ENCODE results near the gene ANKRD33B. TPM values are rescaled to one million over a fixed set of nuclear protein-coding genes. Genes with fewer than 3 reads are reported as not detected.

ANKRD33B gene
- total and polyA plus RNA-seq, 9 of the 15 experiments (the other 6 are each of a cell fraction or from before 2014, with no cell fraction given), result 0.10 to 1.7 (median 0.40) TPM

DNA sequence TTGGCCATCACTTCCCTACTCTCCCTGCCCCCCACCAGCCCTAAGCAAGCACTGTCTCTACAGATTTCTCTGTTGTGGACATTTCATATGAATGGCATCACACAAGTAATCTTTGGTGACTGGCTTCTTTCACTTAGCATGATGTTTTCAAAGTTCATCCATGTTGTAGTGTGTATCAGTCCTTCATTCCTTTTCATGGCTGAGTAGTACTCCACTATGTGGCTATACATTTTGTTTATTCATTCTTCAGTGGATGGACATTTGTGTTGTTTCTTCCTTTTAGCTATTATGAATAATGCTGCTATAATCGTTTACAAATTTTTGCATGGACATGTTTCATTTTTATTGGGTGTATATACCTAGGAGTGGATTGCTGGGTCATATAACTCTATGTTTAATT, 113.1 kb downstream of the ANKRD33B start (continued):
- TF ChIP-seq, protein P1, sequence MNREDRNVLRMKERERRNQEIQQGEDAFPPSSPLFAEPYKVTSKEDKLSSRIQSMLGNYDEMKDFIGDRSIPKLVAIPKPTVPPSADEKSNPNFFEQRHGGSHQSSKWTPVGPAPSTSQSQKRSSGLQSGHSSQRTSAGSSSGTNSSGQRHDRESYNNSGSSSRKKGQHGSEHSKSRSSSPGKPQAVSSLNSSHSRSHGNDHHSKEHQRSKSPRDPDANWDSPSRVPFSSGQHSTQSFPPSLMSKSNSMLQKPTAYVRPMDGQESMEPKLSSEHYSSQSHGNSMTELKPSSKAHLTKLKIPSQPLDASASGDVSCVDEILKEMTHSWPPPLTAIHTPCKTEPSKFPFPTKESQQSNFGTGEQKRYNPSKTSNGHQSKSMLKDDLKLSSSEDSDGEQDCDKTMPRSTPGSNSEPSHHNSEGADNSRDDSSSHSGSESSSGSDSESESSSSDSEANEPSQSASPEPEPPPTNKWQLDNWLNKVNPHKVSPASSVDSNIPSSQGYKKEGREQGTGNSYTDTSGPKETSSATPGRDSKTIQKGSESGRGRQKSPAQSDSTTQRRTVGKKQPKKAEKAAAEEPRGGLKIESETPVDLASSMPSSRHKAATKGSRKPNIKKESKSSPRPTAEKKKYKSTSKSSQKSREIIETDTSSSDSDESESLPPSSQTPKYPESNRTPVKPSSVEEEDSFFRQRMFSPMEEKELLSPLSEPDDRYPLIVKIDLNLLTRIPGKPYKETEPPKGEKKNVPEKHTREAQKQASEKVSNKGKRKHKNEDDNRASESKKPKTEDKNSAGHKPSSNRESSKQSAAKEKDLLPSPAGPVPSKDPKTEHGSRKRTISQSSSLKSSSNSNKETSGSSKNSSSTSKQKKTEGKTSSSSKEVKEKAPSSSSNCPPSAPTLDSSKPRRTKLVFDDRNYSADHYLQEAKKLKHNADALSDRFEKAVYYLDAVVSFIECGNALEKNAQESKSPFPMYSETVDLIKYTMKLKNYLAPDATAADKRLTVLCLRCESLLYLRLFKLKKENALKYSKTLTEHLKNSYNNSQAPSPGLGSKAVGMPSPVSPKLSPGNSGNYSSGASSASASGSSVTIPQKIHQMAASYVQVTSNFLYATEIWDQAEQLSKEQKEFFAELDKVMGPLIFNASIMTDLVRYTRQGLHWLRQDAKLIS (CRISPR knock-in tag; IDR thresholded peaks at IDR 0.05), result no peak
- TF ChIP-seq RBM25 (IDR thresholded peaks at IDR 0.05; ENCODE audit: low read depth, low read length, severe bottlenecking), result peak; percentile 83
- TF ChIP-seq ZNF24 (IDR thresholded peaks at IDR 0.05), result peak; percentile 83
- TF ChIP-seq RBM17 (IDR thresholded peaks at IDR 0.05; ENCODE audit: borderline replicate concordance, low read depth, low read length), result no peak
- peak; percentile 99 for TF ChIP-seq ZNF146 (CRISPR knock-in tag; IDR thresholded peaks at IDR 0.05; ENCODE audit: unreplicated experiment)
- 0 out of 2 replicates have a peak, but pooled peaks have one; percentile 32 for TF ChIP-seq MYNN (IDR thresholded peaks at IDR 0.05)
- no peak for TF ChIP-seq MYNN (CRISPR knock-in tag; IDR thresholded peaks at IDR 0.05)
- TF ChIP-seq ZNF197 (CRISPR knock-in tag; IDR thresholded peaks at IDR 0.05; ENCODE audit: low read depth), result no peak
- 0 out of 4 replicates have a peak, but pooled peaks of 1 of the 2 experiments have one; percentile 21 for TF ChIP-seq RCOR1 (IDR thresholded peaks at IDR 0.05; ENCODE audit: borderline replicate concordance in 1 of 2, low read depth in 2 of 2, low read length in 2 of 2)
- no peak for TF ChIP-seq CREB1 (IDR thresholded peaks at IDR 0.05)
- TF ChIP-seq CREB1 (CRISPR knock-in tag; IDR thresholded peaks at IDR 0.05), result no peak
- peak; percentile 40; the same call in 1 of the 2 replicates for TF ChIP-seq HOXB6 (CRISPR knock-in tag; IDR thresholded peaks at IDR 0.05; ENCODE audit: borderline replicate concordance)
- TF ChIP-seq SIN3B (IDR thresholded peaks at IDR 0.05; ENCODE audit: low read depth), result no peak
- TF ChIP-seq PYGO2 (tag; IDR thresholded peaks at IDR 0.05), result no peak
- no peak for TF ChIP-seq NBN (IDR thresholded peaks at IDR 0.05; ENCODE audit: low read depth)
- 0 out of 2 replicates have a peak, but pooled peaks have one; percentile 18 for TF ChIP-seq POLR2H (tag; IDR thresholded peaks at IDR 0.05; ENCODE audit: low read depth)
- no peak for TF ChIP-seq ZC3H11A (IDR thresholded peaks at IDR 0.05; ENCODE audit: low read depth, low read length)
- TF ChIP-seq NFATC3 (IDR thresholded peaks at IDR 0.05), result 0 out of 2 replicates have a peak, but pooled peaks have one; percentile 46
- peak in 1 of 2 experiments; percentile 38; a peak in 1 of 4 replicates for TF ChIP-seq KDM1A (IDR thresholded peaks at IDR 0.05)
- TF ChIP-seq, protein P2, sequence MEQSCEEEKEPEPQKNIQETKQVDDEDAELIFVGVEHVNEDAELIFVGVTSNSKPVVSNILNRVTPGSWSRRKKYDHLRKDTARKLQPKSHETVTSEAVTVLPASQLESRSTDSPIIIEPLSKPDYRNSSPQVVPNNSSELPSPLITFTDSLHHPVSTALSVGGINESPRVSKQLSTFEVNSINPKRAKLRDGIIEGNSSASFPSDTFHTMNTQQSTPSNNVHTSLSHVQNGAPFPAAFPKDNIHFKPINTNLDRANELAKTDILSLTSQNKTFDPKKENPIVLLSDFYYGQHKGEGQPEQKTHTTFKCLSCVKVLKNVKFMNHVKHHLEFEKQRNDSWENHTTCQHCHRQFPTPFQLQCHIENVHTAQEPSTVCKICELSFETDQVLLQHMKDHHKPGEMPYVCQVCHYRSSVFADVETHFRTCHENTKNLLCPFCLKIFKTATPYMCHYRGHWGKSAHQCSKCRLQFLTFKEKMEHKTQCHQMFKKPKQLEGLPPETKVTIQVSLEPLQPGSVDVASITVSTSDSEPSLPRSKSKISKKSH (CRISPR knock-in tag; IDR thresholded peaks at IDR 0.05), result peak; percentile 55; the same call in 1 of the 2 replicates
- TF ChIP-seq, protein P3, sequence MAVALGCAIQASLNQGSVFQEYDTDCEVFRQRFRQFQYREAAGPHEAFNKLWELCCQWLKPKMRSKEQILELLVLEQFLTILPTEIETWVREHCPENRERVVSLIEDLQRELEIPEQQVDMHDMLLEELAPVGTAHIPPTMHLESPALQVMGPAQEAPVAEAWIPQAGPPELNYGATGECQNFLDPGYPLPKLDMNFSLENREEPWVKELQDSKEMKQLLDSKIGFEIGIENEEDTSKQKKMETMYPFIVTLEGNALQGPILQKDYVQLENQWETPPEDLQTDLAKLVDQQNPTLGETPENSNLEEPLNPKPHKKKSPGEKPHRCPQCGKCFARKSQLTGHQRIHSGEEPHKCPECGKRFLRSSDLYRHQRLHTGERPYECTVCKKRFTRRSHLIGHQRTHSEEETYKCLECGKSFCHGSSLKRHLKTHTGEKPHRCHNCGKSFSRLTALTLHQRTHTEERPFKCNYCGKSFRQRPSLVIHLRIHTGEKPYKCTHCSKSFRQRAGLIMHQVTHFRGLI (CRISPR knock-in tag; IDR thresholded peaks at IDR 0.05), result no peak
- TF ChIP-seq MIER1 (IDR thresholded peaks at IDR 0.05; ENCODE audit: low read depth), result no peak
- TF ChIP-seq RBM34 (IDR thresholded peaks at IDR 0.05; ENCODE audit: borderline replicate concordance, insufficient read depth, low read length), result no peak
- TF ChIP-seq CCAR2 (IDR thresholded peaks at IDR 0.05; ENCODE audit: low read depth, low read length), result no peak
- TF ChIP-seq BCOR (IDR thresholded peaks at IDR 0.05), result peak; percentile 69

Measured in K562 (cell line).